Smooth muscle cell of the coronary artery (primary cell): ENCODE results near the gene CDS2. TPM values are rescaled to one million over a fixed set of nuclear protein-coding genes. Genes with fewer than 3 reads are reported as not detected.

Experiments used
- total RNA-seq: library from RNA; depleted of rRNA; stranded (reverse); fragments of >200 nt; gene quantifications from 2 replicates; pipeline ENCODE4 v1.2.3, GENCODE V29; 2014; ENCODE audit warnings: low replicate concordance

Gene CDS2
- total RNA-seq, result 19.5 and 28.8 TPM in 2 replicates

GRCh38 chr20:5126512-5127203, at the start of gene CDS2:
Gene CDS2 (plus strand): TSS chr20:5127008. CDS start chr20:5127093, 85 bp downstream.

DNA sequence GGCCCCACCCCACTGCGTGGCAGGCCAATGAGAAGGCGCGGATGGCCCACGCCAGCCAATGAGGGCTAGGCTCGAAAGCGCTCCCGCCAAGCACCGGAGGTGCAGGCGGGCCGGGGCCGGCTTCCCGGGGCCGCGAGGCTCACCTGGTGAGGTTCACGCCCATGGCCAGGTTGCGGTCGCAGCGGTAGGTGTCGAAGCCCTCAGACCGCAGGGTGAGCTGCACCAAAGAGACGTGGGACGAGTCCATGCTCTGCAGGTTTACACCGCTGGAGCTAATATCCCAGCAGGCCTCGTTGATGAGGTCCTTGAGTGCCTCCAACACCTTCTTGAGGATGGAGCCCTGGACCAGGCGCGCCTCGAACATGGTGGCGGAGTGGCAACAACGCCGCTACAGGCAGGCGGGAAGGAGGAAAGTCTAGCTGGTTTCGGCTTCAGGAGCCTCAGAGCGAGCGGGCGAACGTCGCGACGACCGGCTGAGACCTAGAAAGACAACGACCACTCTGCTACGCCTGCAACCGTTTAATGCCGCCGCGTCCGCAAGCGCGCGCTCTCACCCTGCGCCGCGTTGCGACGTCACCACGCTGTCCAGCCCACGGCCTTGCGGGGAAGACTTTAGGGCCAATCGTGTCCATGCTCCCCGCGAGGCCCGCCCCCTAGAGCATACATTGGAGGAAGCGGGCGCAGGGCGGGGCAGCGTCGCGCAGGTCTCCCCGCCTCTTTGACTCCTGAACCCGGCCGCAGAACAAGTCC, 7.2 kb upstream of the CDS2 start, which contains the start of gene PCNA:
Gene PCNA, minus strand, starts transcription at position 524 of the 750 bp plus-strand sequence. Its CDS starts 160 bp downstream, at position 364.

Other genes with a start within 250 kb of the CDS2 start
- 6.4 and 20.5 TPM in 2 replicates for gene SLC23A2, start 125.5 kb upstream of the CDS2 start, total RNA-seq
- gene TMEM230, start 13.9 kb upstream of the CDS2 start, total RNA-seq, result 28.7 and 79.8 TPM in 2 replicates
- 89.8 and 106 TPM in 2 replicates for gene PCNA, start 7.0 kb upstream of the CDS2 start, total RNA-seq
- not detected in 2 replicates for gene PROKR2, start 189.9 kb downstream of the CDS2 start, total RNA-seq